Pancreas (tissue), 10 donors: Measurements from ENCODE around the gene EPB41. TPM values are rescaled to one million over a fixed set of nuclear protein-coding genes. Genes with fewer than 3 reads are reported as not detected.
A peak's percentile ranks its signal among the peaks of the same experiment; 100 is the strongest.
"Not testable (repeated sequence)": the region's sequence is repeated elsewhere in the genome, so short reads cannot be mapped to it uniquely, and the experiment has no call there.

ENCODE experiments used
- ATAC-seq, 4 donors: fragments of 200-7000 bp; cut with Tn5 transposase; one replicate each; pipeline versions ENCODE4 v1.8.0 to v1.9.1; 2020; ENCODE audit warnings: mild to moderate bottlenecking in 4 of 4, moderate library complexity in 4 of 4
- DNase-seq, 6 donors: peaks; one replicate each; pipeline ENCODE4 v3.0.0-alpha.2; 2020
- FAIRE-seq: peaks from 2 replicates; lab custom pipeline; 2012; peaks lifted over from hg19 to GRCh38; lab: Jason Lieb, UNC
- H3K27ac ChIP-seq, 4 donors: fragments of 200-600 bp; sonication (generic); 1 replicate in 3 of 4; 2 replicates in 1 of 4; pipeline versions ENCODE4 v1.5.0 to v1.8.0; 2020
- H3K27me3 ChIP-seq, 4 donors: fragments of 200-600 bp; one replicate each; pipeline ENCODE4 v1.8.0; 2021
- H3K36me3 ChIP-seq, 3 donors: fragments of 200-600 bp; sonication (generic) in 1 of 3; one replicate each; pipeline versions ENCODE4 v1.5.0 to v1.8.0; 2020 to 2021
- H3K4me1 ChIP-seq, 3 donors: fragments of 200-600 bp; one replicate each; pipeline ENCODE4 v1.8.0; 2021
- H3K4me3 ChIP-seq, 4 donors: fragments of 200-600 bp; sonication (generic) in 2 of 4; one replicate each; pipeline versions ENCODE4 v1.5.0 to v1.8.0; 2020 to 2021
- H3K9me3 ChIP-seq, 4 donors: fragments of 200-600 bp; one replicate each; pipeline ENCODE4 v1.8.0; 2021
- WGBS, 2 donors: extraction: QIAGEN DNeasy Blood & Tissue Kit; methylation state at CpG; one replicate each; pipeline ENCODE4 v1.1.7; 2013; 5-methylcytosine and 5-hydroxymethylcytosine counted together
- intact Hi-C, 3 donors: fragments of 100-400 bp; cut with DNase I; formaldehyde crosslinking; loops; one replicate each; pipeline versions ENCODE4 v1.11.1 to v1.14.2; 2022
- polyA plus RNA-seq, 2 donors: library from polyadenylated mRNA; stranded (reverse); fragments of 200-250 nt; gene quantifications; one replicate each; pipeline ENCODE4 v1.2.3, GENCODE V29; 2013
- total RNA-seq, 6 donors: library from RNA; stranded (reverse); fragmentation: NEBNext Ultra II Directional in 4 of 6; extraction: Animal tissue kit (Norgen Biotek cat#: 25700) in 4 of 6; gene quantifications; one replicate each; pipeline versions ENCODE4 v1.2.1 to v1.2.4, GENCODE V29; 2021 to 2023
- TF ChIP-seq, protein P1 (sequence below), 4 donors: fragments of 200-600 bp; sonication (generic) in 3 of 4; IDR thresholded peaks; one replicate each; pipeline versions ENCODE4 v1.5.0 to v1.8.0; 2021; ENCODE audit warnings: antibody characterized with exemption in 4 of 4
- donor health status: healthy with polysubstance abuse.
- donor health status: DM: no; HTN: no; CAD: no; lungs with moderate emphysema.
- donor health status: DM: no; HTN: no; CAD: no.
- donor health status: control.
- donor health status: control.
- donor health status: Bipolar disorder and iron deficiency.
- donor health status: DM: yes; HTN: yes; CAD: no.
- donor health status: DM: no; HTN: no; CAD: no.
- donor health status: DM: no; HTN: no; CAD: no.
- donor health status: DM: yes; HTN: yes; CAD: no.

Gene EPB41
- total and polyA plus RNA-seq, 8 donors: 9.1 to 39.8 (median 23.2) TPM

DNA sequence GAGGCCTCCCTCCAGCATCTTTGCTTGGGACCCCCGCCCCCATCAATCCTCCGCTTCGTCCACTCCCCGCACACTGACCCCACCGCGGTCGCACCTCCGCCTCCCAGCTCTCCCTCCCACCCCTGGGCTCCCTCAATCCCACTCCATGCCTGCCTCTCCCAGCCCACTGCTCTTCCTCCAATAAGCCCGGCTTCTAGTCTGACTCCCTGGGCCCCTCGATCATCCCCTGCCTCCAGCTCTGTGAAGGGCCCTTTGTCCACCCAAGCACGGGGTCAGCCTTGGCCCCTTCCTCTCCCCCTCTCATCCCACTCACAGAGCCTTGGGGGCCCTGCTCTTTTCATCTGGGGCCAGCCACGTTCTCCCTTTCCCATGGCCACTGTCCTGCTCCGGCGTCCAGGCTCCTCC lies 210.9 kb downstream of the EPB41 start:
- no peak for FAIRE-seq

DNA sequence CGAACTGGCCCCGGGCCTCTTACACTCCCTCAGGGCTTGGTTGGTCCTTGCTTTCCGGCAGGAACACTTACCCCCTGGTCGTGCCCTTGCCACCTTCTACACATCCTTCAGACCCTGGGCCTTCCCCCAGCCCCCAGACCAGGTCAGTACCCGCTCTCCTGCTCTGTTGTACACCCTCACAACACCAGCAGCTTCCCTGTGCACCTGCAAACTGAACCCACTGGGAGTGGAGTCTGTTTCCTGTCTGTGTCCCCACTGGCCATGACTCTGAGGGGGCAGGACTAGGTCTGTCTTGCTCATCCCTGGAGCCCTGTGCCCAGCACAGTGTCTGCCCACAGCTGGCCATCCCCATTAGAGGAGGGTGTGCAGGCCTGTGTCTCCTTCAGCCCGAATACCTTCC lies 211.4 kb downstream of the EPB41 start:
- H3K4me1 ChIP-seq: peaks cover 0 to 14% (median 7%) of the 10 kb centered on the region in 3 donors
- ATAC-seq (no peak), DNase-seq (no peak), FAIRE-seq (no peak)
- no peaks in the 10 kb centered on the region for H3K9me3 ChIP-seq
- H3K27me3 ChIP-seq: peaks cover 0 to 8% (median 0%) of the 10 kb centered on the region in 4 donors
- no peak overlapping the region for H3K27ac ChIP-seq
- no peak overlapping the region for H3K4me3 ChIP-seq
- TF ChIP-seq, protein P1, sequence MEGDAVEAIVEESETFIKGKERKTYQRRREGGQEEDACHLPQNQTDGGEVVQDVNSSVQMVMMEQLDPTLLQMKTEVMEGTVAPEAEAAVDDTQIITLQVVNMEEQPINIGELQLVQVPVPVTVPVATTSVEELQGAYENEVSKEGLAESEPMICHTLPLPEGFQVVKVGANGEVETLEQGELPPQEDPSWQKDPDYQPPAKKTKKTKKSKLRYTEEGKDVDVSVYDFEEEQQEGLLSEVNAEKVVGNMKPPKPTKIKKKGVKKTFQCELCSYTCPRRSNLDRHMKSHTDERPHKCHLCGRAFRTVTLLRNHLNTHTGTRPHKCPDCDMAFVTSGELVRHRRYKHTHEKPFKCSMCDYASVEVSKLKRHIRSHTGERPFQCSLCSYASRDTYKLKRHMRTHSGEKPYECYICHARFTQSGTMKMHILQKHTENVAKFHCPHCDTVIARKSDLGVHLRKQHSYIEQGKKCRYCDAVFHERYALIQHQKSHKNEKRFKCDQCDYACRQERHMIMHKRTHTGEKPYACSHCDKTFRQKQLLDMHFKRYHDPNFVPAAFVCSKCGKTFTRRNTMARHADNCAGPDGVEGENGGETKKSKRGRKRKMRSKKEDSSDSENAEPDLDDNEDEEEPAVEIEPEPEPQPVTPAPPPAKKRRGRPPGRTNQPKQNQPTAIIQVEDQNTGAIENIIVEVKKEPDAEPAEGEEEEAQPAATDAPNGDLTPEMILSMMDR (IDR thresholded peaks at IDR 0.05): no peak
- intact Hi-C loops: no loop called here
- no peaks in the 10 kb centered on the region for H3K36me3 ChIP-seq
- WGBS, 2 donors: 90 to 94% methylated on average over 6 of the region's 6 CpGs

More for the DNA sequence above, 210.9 kb downstream of the EPB41 start:
- Histone ChIP-seq H3K36me3 (no peaks in the 10 kb centered on the region), H3K4me1 (peaks cover 0 to 14% (median 7%) of the 10 kb centered on the region in 3 donors), H3K4me3 (peak overlapping the region in 1 of 4 donors; percentile 71), H3K27ac (peak overlapping the region in 2 of 4 donors; percentile 59 to 60), H3K27me3 (peaks cover 0 to 8% (median 0%) of the 10 kb centered on the region in 4 donors), H3K9me3 (no peaks in the 10 kb centered on the region)
- TF ChIP-seq, protein P1 (IDR thresholded peaks at IDR 0.05): no peak
- WGBS, 2 donors: 82 to 86% methylated on average over 12 to 14 of the region's 14 CpGs
- intact Hi-C loops: no loop called here
- ATAC-seq (no peak), DNase-seq (no peak)

DNA sequence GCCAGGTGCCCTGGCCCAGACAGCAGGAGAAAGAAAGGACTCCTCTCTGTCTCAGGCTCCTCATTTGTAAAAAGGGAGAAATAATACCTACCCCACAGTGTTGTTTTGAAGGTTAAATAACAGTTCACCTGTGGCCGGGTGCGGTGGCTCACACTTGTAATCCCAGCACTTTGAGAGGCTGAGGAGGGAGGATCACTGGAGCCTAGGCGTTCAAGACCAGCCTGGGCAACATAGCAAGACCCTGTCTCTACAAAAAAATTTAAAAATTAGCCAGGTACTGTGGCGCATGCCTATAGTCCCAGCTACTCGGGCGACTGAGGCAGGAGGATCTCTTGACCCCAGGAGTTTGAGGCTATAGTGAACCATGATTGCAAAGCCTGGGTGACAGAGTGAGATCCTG lies 211.8 kb downstream of the EPB41 start:
- TF ChIP-seq, protein P1 (IDR thresholded peaks at IDR 0.05): no peak
- no peak for DNase-seq
- no peak for FAIRE-seq
- no peak for ATAC-seq
- Histone ChIP-seq H3K27me3 (peaks cover 0 to 8% (median 0%) of the 10 kb centered on the region in 4 donors), H3K4me3 (no peak overlapping the region), H3K9me3 (no peaks in the 10 kb centered on the region), H3K4me1 (peaks cover 0 to 14% (median 7%) of the 10 kb centered on the region in 3 donors), H3K27ac (no peak overlapping the region), H3K36me3 (no peaks in the 10 kb centered on the region)
- intact Hi-C loops: no loop called here
- 95 to 98% methylated on average over 6 of the region's 6 CpGs for WGBS, 2 donors

DNA sequence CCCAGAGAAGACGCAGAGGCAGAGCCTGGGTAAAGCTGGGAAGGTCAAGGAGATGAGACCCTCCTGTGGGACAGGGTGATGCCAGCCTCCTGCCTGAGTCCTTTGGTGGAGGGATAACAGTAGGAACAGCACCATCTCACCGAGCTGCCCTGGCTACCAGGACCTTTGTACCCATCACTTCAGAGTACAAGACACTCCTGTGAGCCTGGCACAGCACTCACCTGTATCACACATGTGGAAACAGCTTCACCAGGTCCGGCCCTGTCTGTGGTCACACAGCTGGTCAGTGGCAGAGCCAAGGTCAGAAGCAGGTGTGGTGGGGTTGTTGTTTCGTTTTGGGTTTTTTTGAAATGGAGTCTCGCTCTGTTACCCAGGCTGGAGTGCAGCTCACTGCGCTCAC lies 214.4 kb downstream of the EPB41 start:
- TF ChIP-seq, protein P1 (IDR thresholded peaks at IDR 0.05): no peak
- Histone ChIP-seq H3K4me3 (no peak overlapping the region), H3K4me1 (no peaks in the 10 kb centered on the region), H3K27me3 (no peaks in the 10 kb centered on the region), H3K36me3 (no peaks in the 10 kb centered on the region), H3K27ac (no peak overlapping the region), H3K9me3 (no peaks in the 10 kb centered on the region)
- FAIRE-seq: no peak
- DNase-seq: no peak
- intact Hi-C loops: no loop called here
- WGBS, 2 donors: 68 to 80% methylated on average over 6 of the region's 6 CpGs
- ATAC-seq: no peak

DNA sequence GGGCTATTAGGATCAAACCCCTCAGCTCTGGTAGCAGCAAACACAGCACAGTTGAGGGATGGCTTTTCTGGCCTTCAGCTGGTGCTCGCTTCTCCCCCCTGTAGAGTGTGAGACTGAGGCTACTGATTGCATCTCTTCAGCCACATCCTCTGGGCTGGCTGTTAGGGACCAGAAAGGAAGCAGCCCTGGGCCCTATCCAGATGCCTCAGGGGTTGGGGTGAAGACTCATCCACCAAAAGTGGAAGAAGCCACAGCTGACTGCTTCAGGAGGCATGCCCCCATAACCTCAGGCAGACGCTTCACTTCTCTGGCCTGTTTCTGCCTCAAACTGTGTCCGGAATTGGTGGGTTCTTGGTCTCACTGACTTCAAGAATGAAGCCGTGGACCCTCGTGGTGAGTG lies 215.5 kb downstream of the EPB41 start:
- intact Hi-C loops: no loop called here

DNA sequence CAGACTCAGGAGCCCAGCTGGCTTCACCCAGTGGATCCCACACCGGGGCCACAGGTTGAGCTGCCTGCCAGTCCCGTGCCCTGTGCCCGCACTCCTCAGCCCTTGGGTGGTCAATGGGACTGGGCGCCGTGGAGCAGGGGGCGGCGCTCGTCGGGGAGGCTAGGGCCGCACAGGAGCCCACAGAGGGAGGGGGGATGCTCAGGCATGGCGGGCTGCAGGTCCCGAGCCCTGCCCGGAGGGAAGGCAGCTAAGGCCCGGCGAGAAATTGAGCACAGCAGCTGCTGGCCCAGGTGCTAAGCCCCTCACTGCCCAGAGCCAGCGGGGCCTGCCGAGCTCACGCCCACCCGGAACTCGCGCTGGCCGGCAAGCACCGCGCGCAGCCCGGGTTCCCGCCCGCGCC lies 216.7 kb downstream of the EPB41 start:
- H3K27me3 ChIP-seq, H3K4me3 ChIP-seq, H3K27ac ChIP-seq, H3K9me3 ChIP-seq, H3K36me3 ChIP-seq, H3K4me1 ChIP-seq, FAIRE-seq, intact Hi-C loops, DNase-seq, ATAC-seq: not testable (repeated sequence)
- 93 to 98% methylated on average over 13 to 29 of the region's 29 CpGs for WGBS, 2 donors

More for the DNA sequence above, 215.5 kb downstream of the EPB41 start:
- no peaks in the 10 kb centered on the region for H3K36me3 ChIP-seq
- no peaks in the 10 kb centered on the region for H3K27me3 ChIP-seq
- no peaks in the 10 kb centered on the region for H3K9me3 ChIP-seq
- DNase-seq: no peak
- no peak overlapping the region for H3K4me3 ChIP-seq
- H3K27ac ChIP-seq: no peak overlapping the region
- ATAC-seq: no peak
- 80 to 81% methylated on average over 5 of the region's 5 CpGs for WGBS, 2 donors
- TF ChIP-seq, protein P1 (IDR thresholded peaks at IDR 0.05): no peak
- FAIRE-seq: no peak
- H3K4me1 ChIP-seq: no peaks in the 10 kb centered on the region
